Activated CD8-positive, alpha-beta T cell treated with anti-CD3 and anti-CD28 coated beads for 36 hours (primary cell): Measurements from ENCODE around the gene ABCC3. TPM values are rescaled to one million over a fixed set of nuclear protein-coding genes. Genes with fewer than 3 reads are reported as not detected.

Experiments
- ATAC-seq: fragments of 200-7000 bp; cut with Tn5 transposase; one replicate; pipeline ENCODE4 v1.10.0; 2021; ENCODE audit warnings: mild to moderate bottlenecking, moderate library complexity
- CTCF ChIA-PET: fragments of 350-600 bp; sonication (Branson Sonifier 250); formaldehyde crosslinking; loops from one replicate; lab custom pipeline; 2021; ENCODE audit warnings: antibody characterized with exemption; lab: Charles Lee
- POLR2A ChIA-PET: fragments of 350-600 bp; sonication (Branson Sonifier 250); formaldehyde crosslinking; loops from one replicate; lab custom pipeline; 2021; ENCODE audit warnings: antibody characterized with exemption; lab: Charles Lee
- DNase-seq: peaks from one replicate; pipeline ENCODE4 v3.0.0-alpha.2; 2020
- H3K27ac Mint-ChIP-seq: one replicate; pipeline ENCODE4 v1.8.0; 2021; ENCODE audit warnings: mild to moderate bottlenecking, mixed read lengths
- H3K27me3 Mint-ChIP-seq: one replicate; pipeline ENCODE4 v1.8.0; 2021; ENCODE audit warnings: mixed read lengths
- H3K36me3 Mint-ChIP-seq: one replicate; pipeline ENCODE4 v1.8.0; 2021; ENCODE audit warnings: low read depth, mixed read lengths
- H3K4me1 Mint-ChIP-seq: one replicate; pipeline ENCODE4 v1.8.0; 2021; ENCODE audit warnings: low read depth, mixed read lengths
- H3K4me3 Mint-ChIP-seq: one replicate; pipeline ENCODE4 v1.8.0; 2021; ENCODE audit warnings: mild to moderate bottlenecking, moderate library complexity, mixed read lengths
- H3K9me3 Mint-ChIP-seq: one replicate; pipeline ENCODE4 v1.8.0; 2021; ENCODE audit warnings: mixed read lengths
- intact Hi-C: fragments of 100-400 bp; cut with micrococcal nuclease; formaldehyde crosslinking; loops from one replicate; pipeline ENCODE4 v1.10.0; 2022
- total RNA-seq, 2 experiments: library from RNA; stranded (reverse); gene quantifications; one replicate each; pipeline ENCODE4 v1.2.3, GENCODE V29; 2021
- TF ChIP-seq, protein P1 (sequence below): fragments of 200-600 bp; IDR thresholded peaks from one replicate; pipeline ENCODE4 v1.8.0; 2022; ENCODE audit warnings: antibody characterized with exemption, mild to moderate bottlenecking

Gene ABCC3
- total RNA-seq, 2 experiments from 2014 or later = not detected

DNA sequence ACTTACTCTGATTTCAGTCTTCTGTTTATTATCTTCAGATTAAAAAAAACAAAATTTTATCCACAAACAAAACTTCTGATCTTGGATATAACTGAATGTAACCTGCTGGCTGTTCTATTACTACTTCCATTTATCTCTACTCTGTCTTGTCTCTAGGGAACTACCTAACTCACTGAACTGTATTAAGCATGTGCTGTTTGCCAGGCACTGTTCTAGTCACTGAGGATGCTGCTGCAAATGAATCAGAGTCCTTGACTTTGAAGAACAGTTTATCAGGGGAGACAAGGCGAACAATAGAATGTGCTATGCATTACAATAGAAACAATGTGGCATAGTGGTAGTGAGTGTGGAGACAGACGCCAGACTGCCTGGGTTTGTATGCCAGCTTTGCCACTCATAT is 75.3 kb downstream of the ABCC3 start:
- Mint-ChIP-seq H3K36me3 (peaks cover 16% of the 10 kb centered on the region), H3K27me3 (no peaks in the 10 kb centered on the region), H3K4me1 (peaks cover 22% of the 10 kb centered on the region), H3K4me3 (peak overlapping the region; percentile 2), H3K9me3 (no peaks in the 10 kb centered on the region), H3K27ac (peak overlapping the region; percentile 32)
- intact Hi-C loops = no loop called here
- DNase-seq (no peak), ATAC-seq (no peak)
- TF ChIP-seq, protein P1, sequence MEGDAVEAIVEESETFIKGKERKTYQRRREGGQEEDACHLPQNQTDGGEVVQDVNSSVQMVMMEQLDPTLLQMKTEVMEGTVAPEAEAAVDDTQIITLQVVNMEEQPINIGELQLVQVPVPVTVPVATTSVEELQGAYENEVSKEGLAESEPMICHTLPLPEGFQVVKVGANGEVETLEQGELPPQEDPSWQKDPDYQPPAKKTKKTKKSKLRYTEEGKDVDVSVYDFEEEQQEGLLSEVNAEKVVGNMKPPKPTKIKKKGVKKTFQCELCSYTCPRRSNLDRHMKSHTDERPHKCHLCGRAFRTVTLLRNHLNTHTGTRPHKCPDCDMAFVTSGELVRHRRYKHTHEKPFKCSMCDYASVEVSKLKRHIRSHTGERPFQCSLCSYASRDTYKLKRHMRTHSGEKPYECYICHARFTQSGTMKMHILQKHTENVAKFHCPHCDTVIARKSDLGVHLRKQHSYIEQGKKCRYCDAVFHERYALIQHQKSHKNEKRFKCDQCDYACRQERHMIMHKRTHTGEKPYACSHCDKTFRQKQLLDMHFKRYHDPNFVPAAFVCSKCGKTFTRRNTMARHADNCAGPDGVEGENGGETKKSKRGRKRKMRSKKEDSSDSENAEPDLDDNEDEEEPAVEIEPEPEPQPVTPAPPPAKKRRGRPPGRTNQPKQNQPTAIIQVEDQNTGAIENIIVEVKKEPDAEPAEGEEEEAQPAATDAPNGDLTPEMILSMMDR = no peak
- ChIA-PET CTCF (no interaction called here), POLR2A (no interaction called here)

DNA sequence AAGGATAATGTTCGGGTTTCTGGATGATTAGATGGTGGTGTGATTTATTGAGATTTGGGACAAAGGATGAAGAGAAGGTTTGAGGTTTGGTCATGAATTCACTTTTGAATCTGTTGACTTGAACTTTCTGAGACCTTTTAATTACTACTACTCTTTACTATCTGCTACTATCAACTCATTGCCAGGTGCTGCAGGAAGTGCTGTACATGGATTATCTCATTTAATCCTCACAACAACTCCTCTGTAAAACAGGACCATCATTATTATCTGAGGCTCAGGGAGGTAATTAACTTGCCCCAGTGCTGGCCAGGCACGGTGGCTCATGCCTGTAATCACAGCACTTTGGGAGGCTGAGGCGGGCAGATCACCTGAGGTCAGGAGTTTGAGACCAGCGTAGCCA is 76.0 kb downstream of the ABCC3 start:
- no peak for ATAC-seq
- ChIA-PET CTCF (no interaction called here), POLR2A (no interaction called here)
- Mint-ChIP-seq H3K4me3 (no peak overlapping the region), H3K36me3 (peaks cover 11% of the 10 kb centered on the region), H3K27ac (peak overlapping the region; percentile 2), H3K4me1 (peaks cover 19% of the 10 kb centered on the region), H3K9me3 (no peaks in the 10 kb centered on the region), H3K27me3 (no peaks in the 10 kb centered on the region)
- no peak for DNase-seq
- intact Hi-C loops = no loop called here
- TF ChIP-seq, protein P1 = no peak

DNA sequence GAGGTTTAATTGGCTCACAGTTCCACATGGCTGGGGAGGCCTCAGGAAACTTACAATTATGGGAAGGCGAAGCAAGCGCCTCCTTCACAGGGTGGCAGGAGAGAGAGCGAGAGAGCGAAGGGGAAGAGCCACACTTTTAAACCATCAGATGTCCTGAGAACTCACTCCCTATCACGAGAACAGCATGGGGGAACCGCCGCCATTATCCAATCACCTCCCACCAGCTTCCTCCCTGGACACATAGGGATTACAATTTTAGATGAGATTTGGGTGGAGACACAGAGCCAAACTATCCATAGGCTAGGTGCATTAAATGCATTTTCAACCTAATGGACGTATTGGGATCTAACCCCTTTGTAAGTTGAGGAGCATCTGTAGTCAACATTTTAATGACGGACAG is 78.0 kb downstream of the ABCC3 start:
- Mint-ChIP-seq H3K4me1 (peaks cover 11% of the 10 kb centered on the region), H3K4me3 (no peak overlapping the region), H3K27ac (no peak overlapping the region), H3K9me3 (no peaks in the 10 kb centered on the region), H3K27me3 (no peaks in the 10 kb centered on the region), H3K36me3 (no peaks in the 10 kb centered on the region)
- CTCF ChIA-PET = no interaction called here
- intact Hi-C loops = no loop called here
- POLR2A ChIA-PET = interaction anchor here (0.9 kb wide), 1 partner anchor 154 kb away, joined by 3 read pairs; no protein-coding TSS in a partner anchor
- ATAC-seq (no peak), DNase-seq (no peak)
- TF ChIP-seq, protein P1 = no peak

DNA sequence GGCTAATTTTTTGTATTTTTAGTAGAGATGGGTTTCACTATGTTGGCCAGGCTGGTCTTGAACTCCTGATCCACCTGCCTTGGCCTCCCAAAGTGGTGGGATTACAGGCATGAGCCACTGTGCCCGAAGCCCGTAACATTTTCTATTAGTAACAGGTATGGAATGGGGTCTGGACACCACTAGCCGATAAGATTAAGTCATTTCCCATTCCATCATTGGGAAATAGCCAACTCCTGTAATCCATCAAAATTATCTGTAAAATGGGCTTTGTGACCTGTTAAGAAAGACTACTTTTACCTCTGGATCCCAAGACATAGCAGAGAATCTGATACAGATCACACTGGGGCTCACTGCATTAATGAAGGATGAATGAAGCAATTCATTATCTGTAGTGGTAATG is 80.8 kb downstream of the ABCC3 start:
- ATAC-seq (no peak), DNase-seq (no peak)
- TF ChIP-seq, protein P1 = no peak
- H3K27ac Mint-ChIP-seq = no peak overlapping the region
- CTCF ChIA-PET = no interaction called here
- H3K27me3 Mint-ChIP-seq = no peaks in the 10 kb centered on the region
- no peak overlapping the region for H3K4me3 Mint-ChIP-seq
- intact Hi-C loops = no loop called here
- no peaks in the 10 kb centered on the region for H3K9me3 Mint-ChIP-seq
- H3K4me1 Mint-ChIP-seq = no peaks in the 10 kb centered on the region
- POLR2A ChIA-PET = no interaction called here
- H3K36me3 Mint-ChIP-seq = peaks cover 9% of the 10 kb centered on the region

DNA sequence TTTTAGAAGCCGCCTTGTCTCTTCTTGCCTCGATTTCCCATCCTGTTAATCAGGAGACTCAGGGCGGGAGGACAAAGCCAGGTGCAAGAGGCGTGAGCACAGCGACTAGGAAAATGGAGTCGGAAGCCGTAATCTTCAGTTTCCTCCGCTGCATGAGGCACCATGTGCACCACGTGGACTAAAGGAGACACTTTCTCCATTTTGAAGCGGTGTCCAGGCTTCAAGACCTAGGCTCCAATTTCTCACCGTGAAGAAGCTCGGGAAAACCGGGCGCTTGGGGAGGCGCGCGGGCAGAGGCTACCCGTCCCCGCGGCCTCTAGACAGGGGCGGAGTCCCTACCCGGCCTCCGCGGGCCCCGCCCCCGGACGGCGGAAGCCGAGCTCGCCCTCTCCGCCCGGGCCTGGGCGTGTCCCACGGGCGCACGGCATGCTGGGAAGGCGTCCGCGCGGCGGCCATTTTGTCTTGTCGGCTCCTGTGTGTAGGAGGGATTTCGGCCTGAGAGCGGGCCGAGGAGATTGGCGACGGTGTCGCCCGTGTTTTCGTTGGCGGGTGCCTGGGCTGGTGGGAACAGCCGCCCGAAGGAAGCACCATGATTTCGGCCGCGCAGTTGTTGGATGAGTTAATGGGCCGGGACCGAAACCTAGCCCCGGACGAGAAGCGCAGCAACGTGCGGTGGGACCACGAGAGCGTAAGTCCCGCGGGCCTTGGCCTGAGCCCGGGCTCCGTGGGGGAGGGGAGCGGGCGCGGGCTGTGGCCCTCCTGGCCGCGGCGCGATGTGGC is 84.7 kb downstream of the ABCC3 start, which contains the start of gene LUC7L3:
Gene LUC7L3 (plus strand): TSS at position 460 of the 780 bp plus-strand sequence. CDS start 130 bp downstream, at position 590.
- TF ChIP-seq, protein P1 = no peak
- H3K27ac Mint-ChIP-seq = peak within 1 kb of the TSS; percentile 99
- ATAC-seq (peak; percentile 94), DNase-seq (peak; percentile 94)
- intact Hi-C loops = no loop called here
- CTCF ChIA-PET = interaction anchor here (0.9 to 1.4 kb wide), 2 partner anchors 11 to 322 kb away, joined by 3 to 4 read pairs; partner anchors contain the start of genes ANKRD40 and LRRC59
- no peaks in the 10 kb centered on the region for H3K27me3 Mint-ChIP-seq
- peak within 1 kb of the TSS; percentile 85 for H3K4me3 Mint-ChIP-seq
- POLR2A ChIA-PET = interaction anchor here (1.1 to 2.7 kb wide), 4 partner anchors 12 to 148 kb away, joined by 5 to 32 read pairs (median 6); partner anchors contain the start of gene ANKRD40
- H3K36me3 Mint-ChIP-seq = peaks cover 32% of the 10 kb centered on the region
- no peaks in the 10 kb centered on the region for H3K9me3 Mint-ChIP-seq
- H3K4me1 Mint-ChIP-seq = peaks cover 19% of the 10 kb centered on the region
